ENCODE data around the gene ZNF540.
A peak's percentile ranks its signal among the peaks of the same experiment; 100 is the strongest.

DNA sequence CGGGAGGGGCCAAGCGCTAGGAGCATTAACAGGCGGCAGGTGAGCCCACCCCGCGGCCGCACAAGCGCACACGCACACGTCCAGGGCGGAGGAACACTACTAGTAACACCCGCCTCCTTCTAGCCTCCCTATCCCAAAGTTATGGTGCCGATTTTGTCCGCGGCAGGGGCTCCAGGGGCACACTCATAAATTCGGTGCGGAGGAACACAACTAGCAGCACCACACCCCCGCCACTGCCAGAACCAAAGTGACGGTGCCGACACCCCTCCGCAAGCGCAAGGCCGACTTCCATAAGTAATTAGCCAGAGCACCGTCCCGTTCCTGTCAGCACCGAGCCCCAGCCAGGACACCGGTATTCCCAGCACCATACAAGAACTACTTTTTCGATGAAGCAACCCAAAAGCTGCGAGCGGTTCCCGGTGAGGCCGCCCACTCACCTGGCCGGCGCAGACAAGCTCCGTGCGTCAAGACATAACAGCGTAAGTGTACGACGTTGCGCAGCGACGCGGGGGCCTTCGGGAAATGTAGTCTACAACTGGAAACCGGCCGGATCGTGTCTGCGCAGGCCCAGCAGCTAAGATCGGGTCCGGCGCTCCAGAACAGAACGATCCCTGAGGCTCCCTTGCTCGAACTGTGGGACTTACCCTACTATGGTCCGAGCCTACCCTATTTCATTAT, at the start of gene ZNF540, which contains the start of gene ZNF571:
- TF ChIP-seq, protein P1, sequence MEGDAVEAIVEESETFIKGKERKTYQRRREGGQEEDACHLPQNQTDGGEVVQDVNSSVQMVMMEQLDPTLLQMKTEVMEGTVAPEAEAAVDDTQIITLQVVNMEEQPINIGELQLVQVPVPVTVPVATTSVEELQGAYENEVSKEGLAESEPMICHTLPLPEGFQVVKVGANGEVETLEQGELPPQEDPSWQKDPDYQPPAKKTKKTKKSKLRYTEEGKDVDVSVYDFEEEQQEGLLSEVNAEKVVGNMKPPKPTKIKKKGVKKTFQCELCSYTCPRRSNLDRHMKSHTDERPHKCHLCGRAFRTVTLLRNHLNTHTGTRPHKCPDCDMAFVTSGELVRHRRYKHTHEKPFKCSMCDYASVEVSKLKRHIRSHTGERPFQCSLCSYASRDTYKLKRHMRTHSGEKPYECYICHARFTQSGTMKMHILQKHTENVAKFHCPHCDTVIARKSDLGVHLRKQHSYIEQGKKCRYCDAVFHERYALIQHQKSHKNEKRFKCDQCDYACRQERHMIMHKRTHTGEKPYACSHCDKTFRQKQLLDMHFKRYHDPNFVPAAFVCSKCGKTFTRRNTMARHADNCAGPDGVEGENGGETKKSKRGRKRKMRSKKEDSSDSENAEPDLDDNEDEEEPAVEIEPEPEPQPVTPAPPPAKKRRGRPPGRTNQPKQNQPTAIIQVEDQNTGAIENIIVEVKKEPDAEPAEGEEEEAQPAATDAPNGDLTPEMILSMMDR (IDR thresholded peaks at IDR 0.05): peak in 1 of 6 experiments; percentile 9
- peak in 3 of 4 donors; percentile 44 to 65 (median 60) for TF ChIP-seq POLR2A (IDR thresholded peaks at IDR 0.05)

Data from esophagus squamous epithelium (tissue), 4 donors.